HG03196 (cell line): ENCODE measurements around the gene ANKRD34C.

Source experiments
- ATAC-seq: cut with Tn5 transposase; IDR thresholded peaks from one replicate; pipeline ENCODE4 v1.9.1; 2021; ENCODE audit not compliant: unreplicated experiment

ANKRD34C gene

GRCh38 chr15:79282371-79283251 is at the start of gene ANKRD34C:
TSS of gene ANKRD34C (plus strand) at chr15:79282722. CDS start at chr15:79293285, 10,563 bp downstream.
- no peak for ATAC-seq

- no peak for ATAC-seq
These were observed 49.3 kb upstream of the ANKRD34C start for GRCh38 chr15:79233236-79233635.

GRCh38 chr15:79240036-79240435 is 42.5 kb upstream of the ANKRD34C start:
- no peak for ATAC-seq

- no peak for ATAC-seq
These were observed 38.8 kb upstream of the ANKRD34C start for GRCh38 chr15:79243723-79244122.

GRCh38 chr15:79244876-79245275 is 37.6 kb upstream of the ANKRD34C start:
- ATAC-seq = no peak

- no peak for ATAC-seq
These were observed 34.3 kb upstream of the ANKRD34C start for GRCh38 chr15:79248183-79248582.

- no peak for ATAC-seq
These were observed 25.1 kb upstream of the ANKRD34C start for GRCh38 chr15:79257454-79257853.

GRCh38 chr15:79261836-79262235 is 20.7 kb upstream of the ANKRD34C start:
- ATAC-seq = no peak

- ATAC-seq = no peak
These were observed 17.4 kb upstream of the ANKRD34C start for GRCh38 chr15:79265167-79265566.

GRCh38 chr15:79265987-79266579 is 16.4 kb upstream of the ANKRD34C start:
- no peak for ATAC-seq

GRCh38 chr15:79283252-79284048 is 928 bp downstream of the ANKRD34C start:
- no peak for ATAC-seq

- no peak for ATAC-seq
These were observed 8.2 kb downstream of the ANKRD34C start for GRCh38 chr15:79290642-79291275.

GRCh38 chr15:79292011-79292410 is 9.5 kb downstream of the ANKRD34C start:
- ATAC-seq = no peak

- no peak for ATAC-seq
These were observed 11.6 kb downstream of the ANKRD34C start for GRCh38 chr15:79294075-79294474.

GRCh38 chr15:79296583-79296982 is 14.1 kb downstream of the ANKRD34C start:
- no peak for ATAC-seq

GRCh38 chr15:79299126-79299840 is 16.8 kb downstream of the ANKRD34C start:
- no peak for ATAC-seq

- no peak for ATAC-seq
These were observed 17.3 kb downstream of the ANKRD34C start for GRCh38 chr15:79299841-79300235.

- ATAC-seq = no peak
These were observed 24.7 kb downstream of the ANKRD34C start for GRCh38 chr15:79307251-79307650.

- no peak for ATAC-seq
These were observed 26.4 kb downstream of the ANKRD34C start for GRCh38 chr15:79308874-79309273.

- ATAC-seq = peak; percentile 15
These were observed 28.1 kb downstream of the ANKRD34C start for GRCh38 chr15:79310612-79310984.
